GM23338 (cell line): Measurements from ENCODE around the gene C16orf95. TPM values are rescaled to one million over a fixed set of nuclear protein-coding genes. Genes with fewer than 3 reads are reported as not detected.
A peak's percentile ranks its signal among the peaks of the same experiment; 100 is the strongest.

Experiments
- ATAC-seq: fragments of 200-7000 bp; cut with Tn5 transposase; 3 replicates; pipeline ENCODE4 v1.9.1; 2020
- DNase-seq: peaks from one replicate; pipeline ENCODE4 v3.0.0-alpha.2; 2015; ENCODE audit warnings: low spot score
- H2AFZ ChIP-seq: fragments of 200-600 bp; sonication (generic); 2 replicates; pipeline ENCODE4 v1.8.0; 2016; ENCODE audit warnings: antibody characterized with exemption, mild to moderate bottlenecking, moderate library complexity
- H3F3A ChIP-seq: fragments of 200-600 bp; sonication (generic); replicated peaks from 2 replicates; pipeline ENCODE4 v1.8.0; 2017; ENCODE audit warnings: antibody characterized with exemption, mixed run types, low read depth
- H3K27ac ChIP-seq: fragments of 200-600 bp; sonication (generic); 2 replicates; pipeline ENCODE4 v1.6.1; 2016; ENCODE audit warnings: low read depth
- H3K27me3 ChIP-seq: fragments of 200-600 bp; sonication (generic); 2 replicates; pipeline ENCODE4 v1.8.0; 2016; ENCODE audit warnings: mild to moderate bottlenecking, mixed run types, moderate library complexity; ENCODE audit not compliant: insufficient read depth
- H3K36me3 ChIP-seq: fragments of 200-600 bp; sonication (generic); 2 replicates; pipeline ENCODE4 v1.8.0; 2016; ENCODE audit warnings: mild to moderate bottlenecking; ENCODE audit not compliant: insufficient read depth
- H3K4me1 ChIP-seq: fragments of 200-600 bp; sonication (generic); 2 replicates; pipeline ENCODE4 v1.8.0; 2016; ENCODE audit warnings: mild to moderate bottlenecking, moderate library complexity; ENCODE audit not compliant: insufficient read depth
- H3K4me2 ChIP-seq: fragments of 200-600 bp; sonication (generic); 2 replicates; pipeline ENCODE4 v1.7.1; 2017; ENCODE audit warnings: mixed run types
- H3K4me3 ChIP-seq: fragments of 200-600 bp; sonication (generic); 2 replicates; pipeline ENCODE4 v1.6.1; 2016; ENCODE audit warnings: mixed run types
- H3K79me2 ChIP-seq: fragments of 200-600 bp; sonication (generic); replicated peaks from 2 replicates; pipeline ENCODE4 v1.8.0; 2017; ENCODE audit warnings: mild to moderate bottlenecking; ENCODE audit not compliant: insufficient read depth
- H3K9me2 ChIP-seq: fragments of 200-600 bp; sonication (generic); 2 replicates; pipeline ENCODE4 v1.8.0; 2017; ENCODE audit not compliant: insufficient read depth
- H4K20me1 ChIP-seq: fragments of 200-600 bp; sonication (generic); replicated peaks from 2 replicates; pipeline ENCODE4 v1.8.0; 2017; ENCODE audit warnings: mild to moderate bottlenecking; ENCODE audit not compliant: insufficient read depth
- H3K27ac Mint-ChIP-seq: 2 replicates; pipeline ENCODE4 v1.8.0; 2020; ENCODE audit warnings: inconsistent platforms, mild to moderate bottlenecking, moderate library complexity, mixed read lengths
- H3K27me3 Mint-ChIP-seq: 3 replicates; pipeline ENCODE4 v1.8.0; 2022; ENCODE audit warnings: low read depth, mild to moderate bottlenecking, moderate library complexity, mixed read lengths, inconsistent platforms; ENCODE audit not compliant: insufficient read depth, poor library complexity
- H3K36me3 Mint-ChIP-seq: 3 replicates; pipeline ENCODE4 v1.8.0; 2021; ENCODE audit warnings: low read depth, mild to moderate bottlenecking, inconsistent platforms, moderate library complexity, mixed read lengths
- H3K4me1 Mint-ChIP-seq: 3 replicates; pipeline ENCODE4 v1.8.0; 2020; ENCODE audit warnings: mild to moderate bottlenecking, inconsistent platforms, mixed read lengths
- H3K4me3 Mint-ChIP-seq: 3 replicates; pipeline ENCODE4 v1.8.0; 2021; ENCODE audit warnings: moderate library complexity, mild to moderate bottlenecking, inconsistent platforms, mixed read lengths
- H3K9me3 Mint-ChIP-seq: 3 replicates; pipeline ENCODE4 v1.8.0; 2020; ENCODE audit warnings: moderate library complexity, mild to moderate bottlenecking, inconsistent platforms, mixed read lengths
- CTCF ChIP-seq, 2 experiments: fragments of 200-600 bp in 1 of 2; sonication (generic) in 1 of 2; conservative IDR thresholded peaks; 2 replicates each; pipeline versions ENCODE4 v1.5.1 to v1.6.1; 2016 to 2017; ENCODE audit warnings: antibody characterized with exemption in 2 of 2, low read depth in 2 of 2, mild to moderate bottlenecking in 2 of 2, moderate library complexity in 1 of 2
- EZH2 ChIP-seq: fragments of 200-600 bp; sonication (generic); IDR thresholded peaks from one replicate; pipeline ENCODE4 v1.8.0; 2017; ENCODE audit warnings: antibody characterized with exemption, mild to moderate bottlenecking, low read depth; ENCODE audit not compliant: unreplicated experiment
- EZH2phosphoT487 ChIP-seq: fragments of 200-600 bp; sonication (generic); IDR thresholded peaks from one replicate; pipeline ENCODE4 v1.8.1; 2018; ENCODE audit warnings: antibody characterized with exemption; ENCODE audit not compliant: unreplicated experiment
- JUNB ChIP-seq: IDR thresholded peaks from one replicate; pipeline ENCODE4 v1.6.1; 2016; ENCODE audit warnings: antibody characterized with exemption; ENCODE audit not compliant: unreplicated experiment
- NANOG ChIP-seq: IDR thresholded peaks from 2 replicates; pipeline ENCODE4 v1.6.1; 2016; ENCODE audit warnings: antibody characterized with exemption, borderline replicate concordance
- POLR2AphosphoS5 ChIP-seq: IDR thresholded peaks from 2 replicates; pipeline ENCODE4 v1.6.1; 2016; ENCODE audit warnings: antibody characterized with exemption, low read depth
- STAT1 ChIP-seq: IDR thresholded peaks from one replicate; pipeline ENCODE4 v1.6.1; 2016; ENCODE audit warnings: antibody characterized with exemption; ENCODE audit not compliant: unreplicated experiment
- ZNF114 ChIP-seq: fragments of 250-450 bp; sonication (Bioruptor Pico); IDR thresholded peaks from 2 replicates; pipeline ENCODE4 v1.5.0; 2020; ENCODE audit warnings: mild to moderate bottlenecking, moderate library complexity
- ZNF331 ChIP-seq: fragments of 250-450 bp; sonication (Bioruptor Pico); IDR thresholded peaks from 2 replicates; pipeline ENCODE4 v1.5.0; 2020; ENCODE audit warnings: low read depth, mild to moderate bottlenecking, moderate library complexity
- polyA plus RNA-seq: library from polyadenylated mRNA; unstranded; fragments of >200 nt; fragmentation: Nextera tagmentation; extraction: Ambion mirVana; gene quantifications from 2 replicates; pipeline ENCODE4 v1.2.1, GENCODE V29; 2016
- total RNA-seq: library from RNA; depleted of rRNA; stranded (reverse); fragments of >200 nt; shearing (Covaris generic); gene quantifications from 2 replicates; pipeline ENCODE4 v1.2.3, GENCODE V29; 2014
- TF ChIP-seq, protein P1 (sequence below): IDR thresholded peaks from one replicate; pipeline ENCODE4 v1.6.1; 2018; ENCODE audit warnings: antibody characterized with exemption; ENCODE audit not compliant: unreplicated experiment
- TF ChIP-seq, protein P2 (sequence below): IDR thresholded peaks from 2 replicates; pipeline ENCODE4 v1.6.1; 2016; ENCODE audit warnings: antibody characterized with exemption

Gene C16orf95
- total and polyA plus RNA-seq, 2 experiments from 2014 or later = 1.2 to 3.9 TPM

DNA sequence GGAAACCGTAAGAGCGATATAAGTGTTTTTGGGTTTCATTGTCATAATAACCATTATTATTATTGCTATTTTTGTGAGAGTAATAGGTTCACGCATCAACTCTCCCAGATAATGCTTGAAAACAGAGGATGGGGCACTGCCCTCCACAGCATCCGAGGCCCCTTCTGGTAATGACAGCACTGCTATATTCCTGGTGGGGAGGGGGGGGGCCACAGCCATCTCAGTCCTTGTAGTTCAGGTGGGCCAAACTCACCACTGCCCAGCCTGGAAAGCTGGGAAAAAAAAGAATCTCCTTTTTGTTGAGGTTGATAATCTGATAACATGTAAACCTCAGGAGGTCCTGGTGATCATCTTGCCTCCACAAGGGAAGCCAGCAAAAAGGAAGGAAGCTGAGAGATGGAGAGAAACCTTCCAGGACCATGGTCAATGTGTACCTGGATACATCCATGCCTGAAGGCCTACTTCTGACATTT is 706 bp downstream of the C16orf95 start:
- peaks cover 13% of the 10 kb centered on the region for H3K79me2 ChIP-seq
- no peak overlapping the region; the same call in 1 of the 2 replicates for H2AFZ ChIP-seq
- TF ChIP-seq POLR2AphosphoS5 = no peak
- TF ChIP-seq JUNB = no peak
- TF ChIP-seq, protein P1, sequence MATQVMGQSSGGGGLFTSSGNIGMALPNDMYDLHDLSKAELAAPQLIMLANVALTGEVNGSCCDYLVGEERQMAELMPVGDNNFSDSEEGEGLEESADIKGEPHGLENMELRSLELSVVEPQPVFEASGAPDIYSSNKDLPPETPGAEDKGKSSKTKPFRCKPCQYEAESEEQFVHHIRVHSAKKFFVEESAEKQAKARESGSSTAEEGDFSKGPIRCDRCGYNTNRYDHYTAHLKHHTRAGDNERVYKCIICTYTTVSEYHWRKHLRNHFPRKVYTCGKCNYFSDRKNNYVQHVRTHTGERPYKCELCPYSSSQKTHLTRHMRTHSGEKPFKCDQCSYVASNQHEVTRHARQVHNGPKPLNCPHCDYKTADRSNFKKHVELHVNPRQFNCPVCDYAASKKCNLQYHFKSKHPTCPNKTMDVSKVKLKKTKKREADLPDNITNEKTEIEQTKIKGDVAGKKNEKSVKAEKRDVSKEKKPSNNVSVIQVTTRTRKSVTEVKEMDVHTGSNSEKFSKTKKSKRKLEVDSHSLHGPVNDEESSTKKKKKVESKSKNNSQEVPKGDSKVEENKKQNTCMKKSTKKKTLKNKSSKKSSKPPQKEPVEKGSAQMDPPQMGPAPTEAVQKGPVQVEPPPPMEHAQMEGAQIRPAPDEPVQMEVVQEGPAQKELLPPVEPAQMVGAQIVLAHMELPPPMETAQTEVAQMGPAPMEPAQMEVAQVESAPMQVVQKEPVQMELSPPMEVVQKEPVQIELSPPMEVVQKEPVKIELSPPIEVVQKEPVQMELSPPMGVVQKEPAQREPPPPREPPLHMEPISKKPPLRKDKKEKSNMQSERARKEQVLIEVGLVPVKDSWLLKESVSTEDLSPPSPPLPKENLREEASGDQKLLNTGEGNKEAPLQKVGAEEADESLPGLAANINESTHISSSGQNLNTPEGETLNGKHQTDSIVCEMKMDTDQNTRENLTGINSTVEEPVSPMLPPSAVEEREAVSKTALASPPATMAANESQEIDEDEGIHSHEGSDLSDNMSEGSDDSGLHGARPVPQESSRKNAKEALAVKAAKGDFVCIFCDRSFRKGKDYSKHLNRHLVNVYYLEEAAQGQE = no peak
- no peak for TF ChIP-seq EZH2
- TF ChIP-seq, protein P2, sequence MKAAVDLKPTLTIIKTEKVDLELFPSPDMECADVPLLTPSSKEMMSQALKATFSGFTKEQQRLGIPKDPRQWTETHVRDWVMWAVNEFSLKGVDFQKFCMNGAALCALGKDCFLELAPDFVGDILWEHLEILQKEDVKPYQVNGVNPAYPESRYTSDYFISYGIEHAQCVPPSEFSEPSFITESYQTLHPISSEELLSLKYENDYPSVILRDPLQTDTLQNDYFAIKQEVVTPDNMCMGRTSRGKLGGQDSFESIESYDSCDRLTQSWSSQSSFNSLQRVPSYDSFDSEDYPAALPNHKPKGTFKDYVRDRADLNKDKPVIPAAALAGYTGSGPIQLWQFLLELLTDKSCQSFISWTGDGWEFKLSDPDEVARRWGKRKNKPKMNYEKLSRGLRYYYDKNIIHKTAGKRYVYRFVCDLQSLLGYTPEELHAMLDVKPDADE = no peak
- TF ChIP-seq CTCF (conservative IDR thresholded peaks at IDR 0.05; ENCODE audit: low read depth in 2 of 2) = no peak
- TF ChIP-seq STAT1 = no peak
- no peak for TF ChIP-seq EZH2phosphoT487
- TF ChIP-seq ZNF114 (CRISPR knock-in tag) = no peak
- peaks cover 4% of the 10 kb centered on the region; the same call in 1 of the 3 replicates for H3K36me3 Mint-ChIP-seq
- H3K27me3 Mint-ChIP-seq = peaks cover 8% of the 10 kb centered on the region
- H3F3A ChIP-seq = peaks cover 8% of the 10 kb centered on the region
- H3K4me1 ChIP-seq = 0 out of 2 replicates have a peak, but pooled peaks cover 8% of the 10 kb centered on the region
- H3K4me3 Mint-ChIP-seq = peak overlapping the region; percentile 96
- peaks cover 5% of the 10 kb centered on the region for H3K9me3 Mint-ChIP-seq
- no peak overlapping the region for H3K27ac Mint-ChIP-seq
- no peak for DNase-seq
- H4K20me1 ChIP-seq = no peaks in the 10 kb centered on the region
- H3K4me1 Mint-ChIP-seq = peaks cover 6% of the 10 kb centered on the region
- H3K4me2 ChIP-seq = peak overlapping the region; percentile 91
- H3K27ac ChIP-seq = no peak overlapping the region
- no peaks in the 10 kb centered on the region for H3K27me3 ChIP-seq
- peak overlapping the region; percentile 95 for H3K4me3 ChIP-seq
- peaks cover 4% of the 10 kb centered on the region; the same call in 1 of the 2 replicates for H3K9me2 ChIP-seq
- no peaks in the 10 kb centered on the region for H3K36me3 ChIP-seq
- no peak for ATAC-seq

DNA sequence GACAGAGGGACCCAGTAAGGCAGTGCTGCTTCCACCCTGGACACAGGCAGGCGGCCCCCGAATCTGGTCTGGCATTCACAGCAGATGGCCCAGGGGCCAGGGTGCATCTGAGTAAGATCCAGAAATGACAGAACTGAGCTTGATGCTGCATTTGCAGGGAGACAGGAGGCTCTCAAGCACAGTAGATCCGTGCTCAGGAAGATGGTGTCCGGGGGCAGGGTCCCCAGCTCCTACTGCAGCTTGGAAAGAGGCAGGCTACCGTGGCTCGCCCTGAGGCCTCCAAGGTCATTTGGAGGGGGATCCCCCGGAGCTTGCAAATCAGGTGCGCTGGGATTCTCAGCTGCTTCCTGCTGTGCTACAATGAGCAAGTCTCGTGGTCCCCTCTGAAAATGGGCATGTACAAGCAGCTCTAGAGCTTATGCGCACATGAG is 2.2 kb downstream of the C16orf95 start:
- H3K9me3 Mint-ChIP-seq = peaks cover 5% of the 10 kb centered on the region
- Histone ChIP-seq H3K79me2 (peaks cover 13% of the 10 kb centered on the region), H3K27me3 (no peaks in the 10 kb centered on the region), H3K27ac (no peak overlapping the region), H3K4me3 (no peak overlapping the region), H3K9me2 (peaks cover 4% of the 10 kb centered on the region; the same call in 1 of the 2 replicates), H3F3A (peaks cover 8% of the 10 kb centered on the region), H3K36me3 (no peaks in the 10 kb centered on the region), H2AFZ (no peak overlapping the region), H4K20me1 (no peaks in the 10 kb centered on the region), H3K4me2 (no peak overlapping the region), H3K4me1 (0 out of 2 replicates have a peak, but pooled peaks cover 8% of the 10 kb centered on the region)
- H3K4me1 Mint-ChIP-seq = peaks cover 6% of the 10 kb centered on the region
- H3K4me3 Mint-ChIP-seq = no peak overlapping the region
- H3K27me3 Mint-ChIP-seq = peaks cover 11% of the 10 kb centered on the region
- DNase-seq (no peak), ATAC-seq (no peak)
- no peak for TF ChIP-seq ZNF331 (CRISPR knock-in tag)
- no peak for TF ChIP-seq NANOG
- no peak overlapping the region for H3K27ac Mint-ChIP-seq
- peaks cover 4% of the 10 kb centered on the region; the same call in 1 of the 3 replicates for H3K36me3 Mint-ChIP-seq
